Muscle layer of colon (tissue), 2 donors: ENCODE results near the gene EXOC6.
"Not testable (repeated sequence)": the region's sequence is repeated elsewhere in the genome, so short reads cannot be mapped to it uniquely, and the experiment has no call there.

Experiments used
- H3K27ac ChIP-seq: one replicate; pipeline ENCODE4 v1.7.0; 2013; ENCODE audit warnings: low read depth, mild to moderate bottlenecking, low read length, moderate library complexity
- H3K27me3 ChIP-seq, 2 donors: one replicate each; pipeline ENCODE4 v1.7.0; 2013; ENCODE audit warnings: low read length in 2 of 2, mild to moderate bottlenecking in 2 of 2; ENCODE audit not compliant: insufficient read depth in 2 of 2, control insufficient read depth in 1 of 2
- H3K36me3 ChIP-seq: one replicate; pipeline ENCODE4 v1.7.0; 2013; ENCODE audit warnings: mild to moderate bottlenecking, low read length; ENCODE audit not compliant: insufficient read depth
- H3K4me1 ChIP-seq: one replicate; pipeline ENCODE4 v1.7.0; 2013; ENCODE audit warnings: mild to moderate bottlenecking, low read length; ENCODE audit not compliant: insufficient read depth
- H3K4me3 ChIP-seq, 2 donors: one replicate each; pipeline ENCODE4 v1.7.0; 2013; ENCODE audit warnings: low read length in 2 of 2, low read depth in 1 of 2, mild to moderate bottlenecking in 1 of 2, moderate library complexity in 1 of 2
- H3K9ac ChIP-seq: one replicate; pipeline ENCODE4 v1.7.0; 2013; ENCODE audit warnings: low read length
- H3K9me3 ChIP-seq: one replicate; pipeline ENCODE4 v1.7.0; 2013; ENCODE audit warnings: mild to moderate bottlenecking, low read length
- donor health status: abdominal sarcoma.
- donor health status: Adenocarcinoma of cecum.

EXOC6 gene

DNA sequence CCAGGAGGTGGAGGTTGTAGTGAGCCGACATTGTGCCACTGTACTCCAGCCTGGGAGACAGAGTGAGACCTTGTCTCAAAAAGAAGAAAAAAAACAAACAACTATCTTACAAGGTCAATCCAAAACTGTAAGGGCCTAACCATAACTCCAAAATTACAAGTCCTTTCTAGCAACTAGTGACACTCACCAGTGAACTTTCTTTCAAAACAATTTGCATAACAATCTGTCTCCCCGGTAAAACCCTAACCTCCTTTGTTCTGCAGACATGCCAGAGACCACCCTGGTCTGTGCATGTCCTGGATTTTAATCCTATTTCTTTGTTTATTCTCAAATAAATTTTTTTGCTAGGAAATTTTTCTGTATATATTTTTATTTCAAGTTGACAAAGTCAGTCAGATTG lies 68.1 kb downstream of the EXOC6 start:
- H3K36me3 ChIP-seq, result peaks cover 3% of the 10 kb centered on the region
- H3K9me3 ChIP-seq, result no peaks in the 10 kb centered on the region
- H3K4me1 ChIP-seq, result no peaks in the 10 kb centered on the region
- no peak overlapping the region for H3K27ac ChIP-seq
- H3K4me3 ChIP-seq, result no peak overlapping the region
- no peak overlapping the region for H3K9ac ChIP-seq
- no peaks in the 10 kb centered on the region for H3K27me3 ChIP-seq

GRCh38 chr10:92918603-92919002 lies 70.3 kb downstream of the EXOC6 start:
- H3K4me1 ChIP-seq, result no peaks in the 10 kb centered on the region
- no peak overlapping the region for H3K4me3 ChIP-seq
- peaks cover 3% of the 10 kb centered on the region for H3K36me3 ChIP-seq
- no peak overlapping the region for H3K27ac ChIP-seq
- H3K27me3 ChIP-seq, result no peaks in the 10 kb centered on the region
- no peak overlapping the region for H3K9ac ChIP-seq
- H3K9me3 ChIP-seq, result no peaks in the 10 kb centered on the region

GRCh38 chr10:92920866-92921265 lies 72.5 kb downstream of the EXOC6 start:
- H3K27ac ChIP-seq, result no peak overlapping the region
- no peak overlapping the region for H3K9ac ChIP-seq
- H3K36me3 ChIP-seq, result peaks cover 3% of the 10 kb centered on the region
- H3K27me3 ChIP-seq, result no peaks in the 10 kb centered on the region
- H3K4me1 ChIP-seq, result no peaks in the 10 kb centered on the region
- no peak overlapping the region for H3K4me3 ChIP-seq
- no peaks in the 10 kb centered on the region for H3K9me3 ChIP-seq

- no peak overlapping the region for H3K4me3 ChIP-seq
- no peak overlapping the region for H3K27ac ChIP-seq
- peaks cover 3% of the 10 kb centered on the region for H3K36me3 ChIP-seq
- no peaks in the 10 kb centered on the region for H3K27me3 ChIP-seq
- H3K9ac ChIP-seq, result no peak overlapping the region
- H3K9me3 ChIP-seq, result no peaks in the 10 kb centered on the region
- H3K4me1 ChIP-seq, result no peaks in the 10 kb centered on the region
Measured at GRCh38 chr10:92923416-92923815, 75.1 kb downstream of the EXOC6 start.

DNA sequence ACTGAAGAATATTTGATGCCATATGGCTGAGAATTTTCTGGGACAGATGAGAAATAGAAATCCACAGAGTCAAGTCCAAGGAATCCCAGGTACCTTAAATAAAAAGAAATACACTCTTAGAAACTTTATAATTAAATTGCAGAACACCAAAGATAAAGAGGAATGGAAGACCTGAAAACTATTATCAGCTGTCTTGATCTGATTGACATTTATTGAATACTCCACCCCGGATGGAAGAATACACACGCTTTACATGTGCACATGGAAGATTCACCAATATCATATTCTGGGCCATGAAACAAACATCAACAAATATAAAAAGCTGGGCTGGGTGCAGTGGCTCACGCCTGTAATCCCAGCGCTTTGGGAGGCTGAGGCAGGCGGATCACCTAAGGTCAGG lies 81.6 kb downstream of the EXOC6 start:
- Histone ChIP-seq H3K27ac (no peak overlapping the region), H3K4me3 (no peak overlapping the region), H3K4me1 (no peaks in the 10 kb centered on the region), H3K36me3 (peaks cover 8% of the 10 kb centered on the region), H3K27me3 (no peaks in the 10 kb centered on the region), H3K9me3 (no peaks in the 10 kb centered on the region), H3K9ac (no peak overlapping the region)

DNA sequence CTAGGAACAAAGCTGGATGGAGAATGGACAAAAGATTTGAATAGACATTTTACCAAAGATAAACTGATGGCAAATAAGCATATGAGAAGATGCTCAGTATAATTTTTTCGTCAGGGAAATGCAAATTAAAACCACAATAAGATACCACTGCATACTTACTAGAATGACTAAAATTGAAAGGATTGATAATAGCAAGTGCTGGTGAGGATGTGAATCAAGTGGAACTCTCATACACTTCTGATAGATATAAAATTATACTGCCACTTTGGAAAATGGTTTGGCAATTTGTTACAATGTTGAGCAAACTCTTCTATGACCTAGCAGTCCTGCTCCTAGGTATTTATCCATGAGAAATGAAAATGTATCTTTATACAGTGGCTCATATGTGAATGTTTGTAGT lies 83.3 kb downstream of the EXOC6 start:
- H3K27me3 ChIP-seq, result no peaks in the 10 kb centered on the region
- no peaks in the 10 kb centered on the region for H3K9me3 ChIP-seq
- H3K4me3 ChIP-seq, result no peak overlapping the region
- H3K9ac ChIP-seq, result no peak overlapping the region
- H3K4me1 ChIP-seq, result no peaks in the 10 kb centered on the region
- H3K27ac ChIP-seq, result no peak overlapping the region
- peaks cover 8% of the 10 kb centered on the region for H3K36me3 ChIP-seq

- no peaks in the 10 kb centered on the region for H3K9me3 ChIP-seq
- H3K36me3 ChIP-seq, result peaks cover 4% of the 10 kb centered on the region
- no peaks in the 10 kb centered on the region for H3K27me3 ChIP-seq
- H3K4me3 ChIP-seq, result no peak overlapping the region
- no peak overlapping the region for H3K9ac ChIP-seq
- no peaks in the 10 kb centered on the region for H3K4me1 ChIP-seq
- no peak overlapping the region for H3K27ac ChIP-seq
Measured at GRCh38 chr10:92937876-92938275, 89.6 kb downstream of the EXOC6 start.

- peaks cover 4% of the 10 kb centered on the region for H3K36me3 ChIP-seq
- no peaks in the 10 kb centered on the region for H3K4me1 ChIP-seq
- no peaks in the 10 kb centered on the region for H3K9me3 ChIP-seq
- no peak overlapping the region for H3K9ac ChIP-seq
- H3K27me3 ChIP-seq, result no peaks in the 10 kb centered on the region
- no peak overlapping the region for H3K4me3 ChIP-seq
- H3K27ac ChIP-seq, result no peak overlapping the region
Measured at GRCh38 chr10:92938841-92939240, 90.5 kb downstream of the EXOC6 start.

DNA sequence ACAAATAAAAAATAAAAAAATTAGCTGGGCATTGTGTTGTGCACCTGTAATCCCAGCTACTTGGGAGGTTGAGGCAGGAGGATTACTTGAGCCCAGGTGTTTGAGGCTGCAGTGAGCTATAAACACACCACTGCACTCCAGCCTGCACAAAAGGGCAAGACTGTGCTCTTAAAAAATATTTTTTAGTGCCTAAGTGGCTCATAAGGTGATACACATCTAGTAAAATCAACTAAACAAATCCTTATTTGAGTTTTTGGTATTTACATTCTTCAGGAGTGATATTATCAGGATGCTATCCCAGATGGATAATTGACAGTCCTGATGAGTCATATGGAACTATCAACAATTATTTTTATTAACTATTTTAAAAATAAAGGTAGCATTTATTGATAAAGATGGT lies 93.9 kb downstream of the EXOC6 start:
- H3K4me1 ChIP-seq, result no peaks in the 10 kb centered on the region
- H3K4me3 ChIP-seq, result no peak overlapping the region
- peaks cover 6% of the 10 kb centered on the region for H3K36me3 ChIP-seq
- H3K9me3 ChIP-seq, result no peaks in the 10 kb centered on the region
- no peak overlapping the region for H3K9ac ChIP-seq
- no peak overlapping the region for H3K27ac ChIP-seq
- no peaks in the 10 kb centered on the region for H3K27me3 ChIP-seq

DNA sequence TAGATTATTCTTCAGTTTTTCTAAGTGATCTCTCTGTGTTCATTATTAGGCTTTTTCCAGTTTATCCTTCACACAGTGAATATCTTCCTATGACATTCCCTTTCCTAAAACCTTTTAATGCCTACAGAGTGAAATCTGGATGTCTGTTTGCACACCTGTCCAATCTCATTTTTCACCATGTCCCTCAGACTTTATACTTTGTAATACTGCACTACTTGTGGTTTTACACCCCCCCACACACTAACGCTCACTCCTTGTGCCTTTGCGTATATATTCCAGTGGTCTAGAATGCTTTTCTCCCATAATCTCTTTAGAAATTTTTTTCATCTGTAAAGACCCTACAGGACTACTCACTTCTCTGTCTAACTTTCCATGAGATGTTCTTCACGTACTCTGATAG lies 98.2 kb downstream of the EXOC6 start:
- no peaks in the 10 kb centered on the region for H3K9me3 ChIP-seq
- peaks cover 10% of the 10 kb centered on the region for H3K36me3 ChIP-seq
- no peak overlapping the region for H3K27ac ChIP-seq
- no peaks in the 10 kb centered on the region for H3K4me1 ChIP-seq
- H3K9ac ChIP-seq, result no peak overlapping the region
- H3K4me3 ChIP-seq, result no peak overlapping the region
- H3K27me3 ChIP-seq, result no peaks in the 10 kb centered on the region

DNA sequence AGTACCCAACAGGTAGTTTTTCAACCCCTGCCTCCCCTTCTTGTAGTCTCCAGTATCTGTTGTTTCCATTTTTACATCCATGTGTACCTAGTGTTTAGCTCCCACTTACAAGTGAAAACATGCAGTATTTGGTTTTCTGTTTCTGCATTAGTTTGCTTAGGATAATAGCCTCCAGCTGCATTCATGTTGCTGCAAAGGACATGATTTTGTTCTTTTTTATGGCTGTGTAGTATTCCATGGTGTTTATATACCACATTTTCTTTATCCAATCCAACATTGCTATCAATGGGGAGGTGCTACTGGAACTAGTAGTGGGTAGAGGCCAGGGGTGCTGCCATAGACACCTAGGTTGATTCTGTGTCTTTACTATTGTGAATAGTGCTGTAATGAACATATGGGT lies 104.3 kb downstream of the EXOC6 start:
- H3K27me3 ChIP-seq, H3K9ac ChIP-seq, H3K27ac ChIP-seq, H3K4me3 ChIP-seq, H3K4me1 ChIP-seq, H3K9me3 ChIP-seq: not testable (repeated sequence)
- H3K36me3 ChIP-seq, result peaks cover 26% of the 10 kb centered on the region

- no peaks in the 10 kb centered on the region for H3K9me3 ChIP-seq
- no peaks in the 10 kb centered on the region for H3K4me1 ChIP-seq
- no peak overlapping the region for H3K4me3 ChIP-seq
- H3K36me3 ChIP-seq, result peaks cover 18% of the 10 kb centered on the region
- H3K27ac ChIP-seq, result no peak overlapping the region
- no peaks in the 10 kb centered on the region for H3K27me3 ChIP-seq
- H3K9ac ChIP-seq, result no peak overlapping the region
Measured at GRCh38 chr10:92957223-92958010, 109.1 kb downstream of the EXOC6 start.
